Measurements from ENCODE around the gene STARD5. TPM values are rescaled to one million over a fixed set of nuclear protein-coding genes. Genes with fewer than 3 reads are reported as not detected.

Gene STARD5
- total RNA-seq, 1 experiment from 2014 or later: 2.3 TPM

GRCh38 chr15:81293728-81294515 lies 30.0 kb downstream of the STARD5 start:
- no peaks in the 10 kb centered on the region for H3K79me2 ChIP-seq (ENCODE audit: insufficient read depth, low read length)
- H4K8ac ChIP-seq (replicated peaks; ENCODE audit: insufficient read length, low read depth, low read length): no peak overlapping the region
- H2BK12ac ChIP-seq (ENCODE audit: insufficient read length, low read depth, low read length): no peak overlapping the region
- H3K56ac ChIP-seq (ENCODE audit: insufficient read length, low read depth, low read length): no peak overlapping the region
- H3K9me3 ChIP-seq (ENCODE audit: control insufficient read depth, low read depth, low read length): no peaks in the 10 kb centered on the region
- H4K91ac ChIP-seq (ENCODE audit: insufficient read length, low read depth, low read length): no peak overlapping the region
- H3K4me1 ChIP-seq (ENCODE audit: insufficient read depth, low read length): peaks cover 5% of the 10 kb centered on the region; the same call in 1 of the 2 replicates
- H2BK20ac ChIP-seq (ENCODE audit: low read depth, low read length, poor library complexity, severe bottlenecking): no peak overlapping the region
- no peak for DNase-seq
- no peaks in the 10 kb centered on the region for H3K27me3 ChIP-seq (ENCODE audit: insufficient read depth, low read length)
- H3K27ac ChIP-seq (ENCODE audit: insufficient read length, low read depth, low read length): no peak overlapping the region
- Mint-ChIP-seq H3K27me3 (ENCODE audit: low read depth) (peaks cover 17% of the 10 kb centered on the region), H3K9me3 (no peaks in the 10 kb centered on the region), H3K36me3 (ENCODE audit: insufficient read depth in 1 of 3, low read depth in 3 of 3) (no peaks in the 10 kb centered on the region), H3K4me1 (peaks cover 11 to 18% of the 10 kb centered on the region in 2 experiments), H3K27ac (peak overlapping the region in 1 of 3 experiments; percentile 44; a peak in 1 of 7 replicates), H3K4me3 (no peak overlapping the region)
- H3K23me2 ChIP-seq (ENCODE audit: insufficient read length, low read depth, low read length, poor library complexity, severe bottlenecking): no peaks in the 10 kb centered on the region
- H3K23ac ChIP-seq (ENCODE audit: insufficient read length, low read depth, low read length): no peak overlapping the region
- H3K14ac ChIP-seq (ENCODE audit: insufficient read depth, low read length): no peak overlapping the region
- no peak overlapping the region for H2BK120ac ChIP-seq (ENCODE audit: low read depth, low read length, poor library complexity, severe bottlenecking)
- no peak overlapping the region for H2AK5ac ChIP-seq (ENCODE audit: insufficient read length, low read length)
- H3T11ph ChIP-seq (ENCODE audit: low read length): no peak overlapping the region
- whole genome bisulfite sequencing (ENCODE audit: extremely low coverage, insufficient read length, low lambda C conversion rate): no CpG with 5 or more reads among the region's 9 CpGs
- H3K18ac ChIP-seq (ENCODE audit: insufficient read length, low read depth, low read length): no peak overlapping the region
- no peaks in the 10 kb centered on the region for H4K20me1 ChIP-seq (ENCODE audit: control insufficient read depth, insufficient read depth, insufficient read length)
- H4K5ac ChIP-seq (ENCODE audit: insufficient read length, low read depth, low read length): no peak overlapping the region
- H2AFZ ChIP-seq (ENCODE audit: low read length): no peak overlapping the region
- H2BK15ac ChIP-seq (ENCODE audit: low read depth, low read length): no peak overlapping the region
- TF ChIP-seq CTCF (conservative IDR thresholded peaks at IDR 0.05): no peak; the same call in 2 of the 3 replicates
- H3K9ac ChIP-seq (ENCODE audit: extremely low read depth, insufficient read length, low read length): no peak overlapping the region
- H3K79me1 ChIP-seq (ENCODE audit: insufficient read depth, low read depth, low read length, poor library complexity, severe bottlenecking): no peaks in the 10 kb centered on the region
- H3K4me2 ChIP-seq (ENCODE audit: insufficient read depth, insufficient read length, low read length): no peak overlapping the region
- H2BK5ac ChIP-seq (ENCODE audit: insufficient read length, low read length): no peak overlapping the region
- H3K4ac ChIP-seq (ENCODE audit: low read depth, low read length): no peak overlapping the region
